Astrocyte of the spinal cord (primary cell): ENCODE results near the gene FHIT.

Experiments used
- DNase-seq: peaks from one replicate; pipeline ENCODE4 v3.0.0; 2011; ENCODE audit warnings: low read depth, low spot score
- H3K4me3 ChIP-seq: 2 replicates; pipeline ENCODE4 v1.5.1; 2011; ENCODE audit warnings: low read depth, mild to moderate bottlenecking, low read length, moderate library complexity
- CTCF ChIP-seq: IDR thresholded peaks from 2 replicates; pipeline ENCODE4 v1.5.1; 2012; ENCODE audit warnings: low read depth, mild to moderate bottlenecking, low read length, inconsistent platforms
- in situ Hi-C: cut with HindIII; loops from 2 replicates; pipeline ENCODE4 v1.10.0; 2017; ENCODE audit warnings: low sequenced_read_pairs

Gene FHIT

DNA sequence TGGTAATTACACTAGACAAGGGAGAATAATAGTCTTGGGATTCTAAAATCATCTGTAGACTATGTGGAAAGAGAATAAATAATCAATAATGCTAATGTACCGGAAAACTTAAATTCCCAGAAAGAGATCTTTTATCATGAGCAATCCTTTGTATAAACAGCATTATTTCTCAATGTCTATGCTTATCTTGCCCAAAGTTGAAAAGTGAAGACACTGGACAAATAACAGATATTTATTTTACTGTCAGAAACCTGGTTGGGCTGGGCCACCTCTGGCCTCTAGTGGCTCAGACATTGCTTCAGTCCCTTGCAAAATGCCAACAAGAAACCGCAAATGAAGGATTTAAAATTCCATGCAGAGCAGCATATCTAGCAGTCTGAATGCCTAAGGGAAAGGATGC is 409.9 kb downstream of the FHIT start:
- no peak for TF ChIP-seq CTCF
- in situ Hi-C loops: no loop called here
- no peak overlapping the region for H3K4me3 ChIP-seq
- peak; percentile 21 for DNase-seq

- no peak for DNase-seq
- in situ Hi-C loops: no loop called here
- TF ChIP-seq CTCF: no peak
- H3K4me3 ChIP-seq: no peak overlapping the region
These were observed 412.0 kb downstream of the FHIT start for GRCh38 chr3:60839246-60839645.

GRCh38 chr3:60835796-60836195 is 415.5 kb downstream of the FHIT start:
- DNase-seq: no peak
- H3K4me3 ChIP-seq: no peak overlapping the region
- no peak for TF ChIP-seq CTCF
- in situ Hi-C loops: no loop called here

DNA sequence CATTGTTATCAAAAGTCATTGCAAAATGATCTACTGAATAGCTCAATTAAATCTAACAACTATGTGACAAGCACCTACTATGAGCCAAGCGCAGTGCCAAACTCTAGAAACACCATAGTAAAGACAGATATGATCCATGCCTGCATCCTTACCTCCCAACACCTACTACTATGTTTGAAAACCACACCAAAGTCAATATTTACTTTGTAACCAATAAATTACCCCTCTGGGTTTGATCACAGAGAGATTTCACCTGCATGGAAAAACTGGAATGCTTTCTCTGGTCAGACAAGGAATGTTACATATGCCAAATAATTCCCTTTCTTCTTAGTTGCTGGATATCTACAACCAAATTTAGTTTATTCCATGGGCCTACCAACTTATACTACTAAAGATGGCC is 422.2 kb downstream of the FHIT start:
- no peak overlapping the region for H3K4me3 ChIP-seq
- TF ChIP-seq CTCF: no peak
- in situ Hi-C loops: no loop called here
- DNase-seq: no peak

DNA sequence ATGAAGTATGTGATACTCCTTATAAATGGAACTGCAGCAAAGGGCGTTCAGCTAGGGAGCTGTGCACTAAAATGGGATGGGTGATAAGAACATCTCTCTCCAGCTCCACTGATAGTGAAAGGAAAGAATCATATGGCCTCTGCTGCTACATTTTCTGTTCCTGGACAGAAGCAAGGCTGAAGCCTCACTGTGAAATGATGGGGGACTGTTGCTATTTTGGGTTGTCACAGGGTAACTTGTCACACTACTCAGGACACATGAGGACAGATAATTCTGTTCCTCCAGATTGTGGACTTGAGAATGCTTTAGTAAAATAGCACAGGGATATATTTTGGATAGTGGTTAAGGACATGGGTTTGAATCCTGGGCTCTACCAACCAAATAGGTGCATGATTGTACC is 423.6 kb downstream of the FHIT start:
- TF ChIP-seq CTCF: no peak
- DNase-seq: no peak
- no peak overlapping the region for H3K4me3 ChIP-seq
- in situ Hi-C loops: no loop called here

- no peak for DNase-seq
- no peak overlapping the region for H3K4me3 ChIP-seq
- TF ChIP-seq CTCF: no peak
- in situ Hi-C loops: no loop called here
These were observed 424.7 kb downstream of the FHIT start for GRCh38 chr3:60826511-60826910.

- no peak overlapping the region for H3K4me3 ChIP-seq
- no peak for DNase-seq
- in situ Hi-C loops: no loop called here
- no peak for TF ChIP-seq CTCF
These were observed 438.8 kb downstream of the FHIT start for GRCh38 chr3:60812502-60812901.
